Esophagus squamous epithelium (tissue), 5 donors: Measurements from ENCODE around the gene DAZAP1. TPM values are rescaled to one million over a fixed set of nuclear protein-coding genes. Genes with fewer than 3 reads are reported as not detected.

ENCODE experiments used
- DNase-seq: peaks from one replicate; lab custom pipeline; 2025; lab: John Stamatoyannopoulos, UW
- H3K27ac ChIP-seq, 4 donors: fragments of 200-600 bp; sonication (generic); one replicate each; pipeline ENCODE4 v1.5.1; 2016 to 2019; ENCODE audit warnings: mild to moderate bottlenecking in 1 of 4
- H3K27me3 ChIP-seq, 4 donors: fragments of 200-600 bp; sonication (generic); 1 replicate in 3 of 4; 2 replicates in 1 of 4; pipeline versions ENCODE4 v1.5.1 to v1.6.0; 2017 to 2021; ENCODE audit warnings: antibody characterized with exemption in 1 of 4
- H3K36me3 ChIP-seq, 3 donors: fragments of 200-600 bp; sonication (generic); one replicate each; pipeline ENCODE4 v1.5.1; 2016 to 2019
- H3K4me1 ChIP-seq, 3 donors: fragments of 200-600 bp; sonication (generic); one replicate each; pipeline ENCODE4 v1.5.1; 2017 to 2019
- H3K4me3 ChIP-seq, 4 donors: fragments of 200-600 bp; sonication (generic); 1 replicate in 3 of 4; 2 replicates in 1 of 4; pipeline ENCODE4 v1.5.1; 2016 to 2019; ENCODE audit warnings: mild to moderate bottlenecking in 2 of 4, moderate library complexity in 1 of 4
- H3K9me3 ChIP-seq, 3 donors: fragments of 200-600 bp; sonication (generic); one replicate each; pipeline ENCODE4 v1.5.1; 2016 to 2019
- POLR2A ChIP-seq, 4 donors: fragments of 450-650 bp; IDR thresholded peaks; one replicate each; pipeline ENCODE4 v1.6.1; 2017; ENCODE audit warnings: antibody characterized with exemption in 4 of 4, mild to moderate bottlenecking in 4 of 4, moderate library complexity in 3 of 4
- WGBS, 2 donors: methylation state at CpG; one replicate each; pipeline ENCODE4 v1.1.5; 2018; 5-methylcytosine and 5-hydroxymethylcytosine counted together
- intact Hi-C: fragments of 100-400 bp; cut with DNase I; formaldehyde crosslinking; loops from one replicate; pipeline ENCODE4 v1.15.0; 2022
- total RNA-seq, 4 donors: library from RNA; depleted of rRNA; stranded (reverse); fragments of >200 nt; gene quantifications; one replicate each; pipeline ENCODE4 v1.1.0, GENCODE V29; 2016
- TF ChIP-seq, protein P1 (sequence below), 6 experiments: fragments of 450-650 bp in 4 of 6; fragments of 200-600 bp in 2 of 6; sonication (generic) in 2 of 6; IDR thresholded peaks; one replicate each; pipeline ENCODE4 v1.5.1; 2016 to 2019; ENCODE audit warnings: antibody characterized with exemption in 6 of 6, mild to moderate bottlenecking in 4 of 6, moderate library complexity in 4 of 6
- donor health status: DM: yes; HTN: yes; CAD: no.

The DAZAP1 gene
- total RNA-seq, 4 donors from 2014 or later = 60.2 to 76.0 (median 69.0) TPM

DNA sequence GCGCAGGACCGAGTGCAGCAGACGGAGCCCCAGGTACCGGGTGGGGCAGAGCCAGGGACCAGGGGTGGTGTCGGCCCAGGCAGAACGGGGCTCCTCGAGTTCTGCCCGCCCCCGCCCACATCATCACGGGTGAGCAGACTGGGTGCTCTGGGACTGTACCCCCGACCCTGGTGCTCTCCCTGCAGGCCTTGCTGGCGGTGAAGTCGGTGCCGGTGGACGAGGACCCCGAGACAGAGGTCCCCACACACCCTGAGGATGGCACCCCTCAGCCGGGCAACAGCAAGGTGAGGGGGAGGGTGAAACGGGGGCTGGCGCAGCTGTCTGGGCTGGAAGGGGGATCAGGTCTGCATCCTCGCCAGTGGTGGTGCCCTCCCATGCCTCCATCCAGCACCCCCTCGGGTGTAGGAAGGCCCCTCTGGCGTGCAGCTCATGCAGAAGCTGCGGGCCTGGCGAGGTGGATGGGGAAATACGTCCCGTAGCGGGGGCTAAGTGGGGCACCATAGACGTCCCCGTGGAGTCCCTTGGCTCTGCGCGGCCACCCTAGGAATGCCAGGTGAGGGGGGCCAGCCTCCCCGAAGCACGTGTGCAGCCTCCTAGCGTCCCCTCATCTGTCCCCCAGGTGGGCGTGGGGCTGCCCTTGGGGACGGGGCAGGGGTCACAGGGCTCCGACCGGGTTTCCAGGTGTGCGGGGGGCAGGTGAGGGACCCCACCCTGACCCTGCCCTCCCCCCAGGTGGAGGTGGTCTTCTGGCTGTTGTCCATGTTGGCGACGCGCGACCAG, 48.9 kb downstream of the DAZAP1 start:
- 20% methylated on average over 4 of the region's 43 CpGs; no CpG with 5 or more reads in 1 of the 2 donors for WGBS, 2 donors

DNA sequence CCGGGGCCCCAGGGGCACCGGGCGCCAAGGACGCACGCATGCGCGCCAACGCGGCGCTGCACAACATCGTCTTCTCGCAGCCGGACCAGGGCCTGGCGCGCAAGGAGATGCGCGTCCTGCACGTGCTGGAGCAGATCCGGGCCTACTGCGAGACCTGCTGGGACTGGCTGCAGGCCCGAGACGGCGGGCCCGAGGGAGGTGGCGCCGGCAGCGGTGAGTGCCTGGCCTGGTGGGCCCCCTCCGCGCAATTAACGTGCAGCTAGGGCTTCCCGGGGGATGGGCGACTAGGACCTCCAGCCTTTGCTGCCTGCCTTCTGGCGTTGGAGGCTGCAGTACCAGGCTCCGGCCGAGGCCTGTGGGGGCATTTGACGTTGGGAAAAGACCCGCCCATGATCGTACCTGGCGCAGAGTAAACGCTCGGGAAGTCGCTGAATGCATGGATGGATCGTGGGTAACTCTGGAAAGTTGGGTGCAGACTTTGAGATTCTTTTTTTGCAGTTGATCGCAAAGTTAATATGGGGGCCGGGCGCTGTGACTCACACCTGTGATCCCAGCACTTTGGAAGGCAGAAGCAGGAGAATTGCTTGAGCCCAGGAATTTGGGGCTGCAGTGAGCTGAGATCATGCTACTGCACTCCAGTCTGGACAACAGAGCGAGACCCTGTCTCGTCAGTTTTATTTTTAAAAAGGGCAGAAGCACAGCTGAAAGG, 49.8 kb downstream of the DAZAP1 start:
- no peak for DNase-seq
- Histone ChIP-seq H3K27ac (no peak overlapping the region), H3K4me1 (peaks cover 19 to 51% (median 20%) of the 10 kb centered on the region in 3 donors), H3K9me3 (no peaks in the 10 kb centered on the region), H3K36me3 (peaks cover 0 to 15% (median 7%) of the 10 kb centered on the region in 3 donors), H3K4me3 (no peak overlapping the region), H3K27me3 (peaks cover 14 to 77% (median 22%) of the 10 kb centered on the region in 4 donors)
- 28 to 80% methylated on average over 1 to 25 of the region's 48 CpGs for WGBS, 2 donors
- TF ChIP-seq POLR2A (IDR thresholded peaks at IDR 0.05) = no peak
- TF ChIP-seq, protein P1, sequence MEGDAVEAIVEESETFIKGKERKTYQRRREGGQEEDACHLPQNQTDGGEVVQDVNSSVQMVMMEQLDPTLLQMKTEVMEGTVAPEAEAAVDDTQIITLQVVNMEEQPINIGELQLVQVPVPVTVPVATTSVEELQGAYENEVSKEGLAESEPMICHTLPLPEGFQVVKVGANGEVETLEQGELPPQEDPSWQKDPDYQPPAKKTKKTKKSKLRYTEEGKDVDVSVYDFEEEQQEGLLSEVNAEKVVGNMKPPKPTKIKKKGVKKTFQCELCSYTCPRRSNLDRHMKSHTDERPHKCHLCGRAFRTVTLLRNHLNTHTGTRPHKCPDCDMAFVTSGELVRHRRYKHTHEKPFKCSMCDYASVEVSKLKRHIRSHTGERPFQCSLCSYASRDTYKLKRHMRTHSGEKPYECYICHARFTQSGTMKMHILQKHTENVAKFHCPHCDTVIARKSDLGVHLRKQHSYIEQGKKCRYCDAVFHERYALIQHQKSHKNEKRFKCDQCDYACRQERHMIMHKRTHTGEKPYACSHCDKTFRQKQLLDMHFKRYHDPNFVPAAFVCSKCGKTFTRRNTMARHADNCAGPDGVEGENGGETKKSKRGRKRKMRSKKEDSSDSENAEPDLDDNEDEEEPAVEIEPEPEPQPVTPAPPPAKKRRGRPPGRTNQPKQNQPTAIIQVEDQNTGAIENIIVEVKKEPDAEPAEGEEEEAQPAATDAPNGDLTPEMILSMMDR (IDR thresholded peaks at IDR 0.05) = peak in 2 of 6 experiments; percentile 14 to 32
- intact Hi-C loops = loop anchor here (10.0 kb wide), 1 partner anchor 172 kb away; the partner anchor contains the start of gene EFNA2

More for the DNA sequence above, 48.9 kb downstream of the DAZAP1 start:
- Histone ChIP-seq H3K9me3 (no peaks in the 10 kb centered on the region), H3K27me3 (peaks cover 22 to 86% (median 30%) of the 10 kb centered on the region in 4 donors), H3K4me3 (no peak overlapping the region), H3K4me1 (peaks cover 19 to 51% (median 20%) of the 10 kb centered on the region in 3 donors), H3K36me3 (peaks cover 0 to 14% (median 7%) of the 10 kb centered on the region in 3 donors), H3K27ac (no peak overlapping the region)
- no peak for DNase-seq
- intact Hi-C loops = loop anchor here (10.0 kb wide), 1 partner anchor 172 kb away; the partner anchor contains the start of gene EFNA2
- no peak for TF ChIP-seq POLR2A (IDR thresholded peaks at IDR 0.05)
- TF ChIP-seq, protein P1 (IDR thresholded peaks at IDR 0.05) = no peak

DNA sequence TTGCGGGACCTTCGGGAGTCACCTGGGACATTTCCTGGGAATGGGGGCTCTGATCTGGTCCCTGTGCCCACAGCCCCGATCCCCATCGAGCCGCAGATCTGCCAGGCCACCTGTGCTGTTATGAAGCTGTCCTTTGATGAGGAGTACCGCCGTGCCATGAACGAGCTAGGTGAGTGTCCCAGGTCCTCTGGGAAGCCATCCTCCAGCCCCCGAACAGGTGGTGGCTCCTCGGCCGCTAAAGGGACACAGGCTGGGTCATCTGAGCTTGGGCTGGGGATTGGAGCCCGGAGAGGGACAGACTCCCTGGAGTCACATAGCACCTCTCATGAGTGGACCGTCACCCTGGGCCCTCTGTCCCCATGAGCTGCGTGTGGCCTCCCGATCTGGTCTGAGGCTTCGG, 50.5 kb downstream of the DAZAP1 start:
- intact Hi-C loops = loop anchor here (10.0 kb wide), 1 partner anchor 173 kb away; the partner anchor contains the start of gene EFNA2
- 87% methylated on average over 10 of the region's 16 CpGs; no CpG with 5 or more reads in 1 of the 2 donors for WGBS, 2 donors
- Histone ChIP-seq H3K27me3 (peaks cover 9 to 70% (median 15%) of the 10 kb centered on the region in 4 donors), H3K4me3 (no peak overlapping the region), H3K9me3 (no peaks in the 10 kb centered on the region), H3K4me1 (peaks cover 19 to 46% (median 20%) of the 10 kb centered on the region in 3 donors), H3K27ac (no peak overlapping the region), H3K36me3 (peaks cover 0 to 15% (median 7%) of the 10 kb centered on the region in 3 donors)
- DNase-seq = no peak
- TF ChIP-seq POLR2A (IDR thresholded peaks at IDR 0.05) = no peak
- TF ChIP-seq, protein P1 (IDR thresholded peaks at IDR 0.05) = no peak

DNA sequence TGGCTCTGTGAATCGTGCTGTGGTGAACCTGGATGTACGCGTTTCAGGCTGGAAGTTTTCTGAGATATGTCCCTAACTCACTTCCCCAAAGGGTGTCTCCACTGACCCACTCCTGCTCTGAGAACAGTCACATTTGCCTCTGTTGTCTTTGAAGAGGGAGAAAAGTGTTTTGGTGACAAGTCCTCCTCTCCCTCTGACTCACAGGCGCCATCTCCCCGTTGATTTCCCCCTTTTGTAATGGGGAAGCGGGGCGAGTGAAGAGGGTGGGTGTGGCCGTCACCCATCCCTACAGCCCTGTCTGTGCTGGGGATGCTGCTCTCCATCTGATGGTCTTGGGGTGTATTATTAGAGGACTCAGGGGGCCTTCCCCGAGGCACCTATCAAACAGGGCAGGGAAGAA, 52.1 kb downstream of the DAZAP1 start:
- no peak for DNase-seq
- peaks cover 10 to 32% (median 14%) of the 10 kb centered on the region in 3 donors for H3K4me1 ChIP-seq
- H3K4me3 ChIP-seq = no peak overlapping the region
- H3K9me3 ChIP-seq = no peaks in the 10 kb centered on the region
- H3K27me3 ChIP-seq = peaks cover 5 to 62% (median 9%) of the 10 kb centered on the region in 4 donors
- peaks cover 0 to 15% (median 7%) of the 10 kb centered on the region in 3 donors for H3K36me3 ChIP-seq
- WGBS, 2 donors = 71 to 83% methylated on average over 2 to 6 of the region's 9 CpGs
- intact Hi-C loops = loop anchor here (10.0 kb wide), 1 partner anchor 175 kb away; the partner anchor contains the start of gene EFNA2
- H3K27ac ChIP-seq = no peak overlapping the region
- TF ChIP-seq, protein P1 (IDR thresholded peaks at IDR 0.05) = no peak
- TF ChIP-seq POLR2A (IDR thresholded peaks at IDR 0.05) = no peak
